HepG2 (cell line): ENCODE data around the gene CACNA1D. TPM values are rescaled to one million over a fixed set of nuclear protein-coding genes. Genes with fewer than 3 reads are reported as not detected.

Experiments used
- ATAC-seq: fragments of 200-7000 bp; cut with Tn5 transposase; 3 replicates; pipeline ENCODE4 v1.9.1; 2020; ENCODE audit warnings: mild to moderate bottlenecking, moderate library complexity
- BruUV-seq: library from RNA; stranded (reverse); fragments of 400-500 nt; replicated peaks from 2 replicates; lab custom pipeline; 2021; lab: Mats Ljungman, UMichigan
- CTCF ChIA-PET: fragments of 300-600 bp; formaldehyde crosslinking; extraction: SDS; loops from one replicate; lab custom pipeline; 2021; ENCODE audit warnings: low total read pairs, inconsistent platforms, low intra/inter-chr PET ratio; lab: Yijun Ruan, JAX
- POLR2A ChIA-PET: fragments of 350-600 bp; sonication (Branson Sonifier 250); formaldehyde crosslinking; loops from one replicate; lab custom pipeline; 2020; ENCODE audit warnings: antibody characterized with exemption, inconsistent platforms; lab: Yijun Ruan, JAX
- DNase-seq: peaks from one replicate; pipeline ENCODE4 v3.0.0-alpha.2; 2015; ENCODE audit warnings: low spot score
- FAIRE-seq: peaks from 3 replicates; lab custom pipeline; 2011; peaks lifted over from hg19 to GRCh38; lab: Jason Lieb, UNC
- H2AFZ ChIP-seq: one replicate; pipeline ENCODE4 v1.6.1; 2011; ENCODE audit warnings: low read length, inconsistent platforms
- H3K27ac ChIP-seq: fragments of 300-600 bp; 3 replicates; pipeline ENCODE4 v1.8.0; 2011; ENCODE audit warnings: mixed run types, mild to moderate bottlenecking, mixed read lengths, low read length, inconsistent platforms; ENCODE audit not compliant: insufficient read depth; ENCODE audit errors: extremely low read length
- H3K27me3 ChIP-seq, 2 experiments: fragments of 200-600 bp in 1 of 2; 2 replicates in 1 of 2; 3 replicates in 1 of 2; pipeline versions ENCODE4 v1.6.0 to v1.8.0; 2011; ENCODE audit warnings: low read length in 2 of 2, mild to moderate bottlenecking in 2 of 2, moderate library complexity in 2 of 2, inconsistent platforms in 1 of 2; ENCODE audit not compliant: insufficient read depth in 2 of 2, control insufficient read depth in 1 of 2
- H3K36me3 ChIP-seq, 2 experiments: fragments of 200-600 bp in 1 of 2; replicated peaks in 1 of 2; 2 replicates in 1 of 2; 3 replicates in 1 of 2; pipeline versions ENCODE4 v1.5.1 to v1.8.0; 2011; ENCODE audit warnings: low read length in 2 of 2, inconsistent platforms in 1 of 2; ENCODE audit not compliant: insufficient read depth in 2 of 2, control insufficient read depth in 1 of 2
- H3K4me1 ChIP-seq: 2 replicates; pipeline ENCODE4 v1.5.1; 2012; ENCODE audit warnings: low read length, inconsistent platforms; ENCODE audit not compliant: insufficient read depth
- H3K4me2 ChIP-seq: 2 replicates; pipeline ENCODE4 v1.6.0; 2011; ENCODE audit warnings: low read depth, low read length, inconsistent platforms
- H3K4me3 ChIP-seq, 3 experiments: fragments of 200-600 bp in 1 of 3; sonication (generic), shearing (Covaris generic) in 1 of 3; replicated peaks in 1 of 3; 2 replicates each; pipeline ENCODE4 v1.5.1; 2011 to 2016; ENCODE audit warnings: low read length in 3 of 3, inconsistent platforms in 2 of 3, low read depth in 2 of 3, mild to moderate bottlenecking in 2 of 3, control low read depth in 1 of 3, mixed read lengths in 1 of 3; ENCODE audit not compliant: insufficient read depth in 1 of 3
- H3K79me2 ChIP-seq: one replicate; pipeline ENCODE4 v1.6.1; 2011; ENCODE audit warnings: low read length, inconsistent platforms; ENCODE audit not compliant: insufficient read depth
- H3K9ac ChIP-seq: 2 replicates; pipeline ENCODE4 v1.6.0; 2011; ENCODE audit warnings: mild to moderate bottlenecking, low read depth, low read length, inconsistent platforms; ENCODE audit not compliant: insufficient read depth
- H3K9me3 ChIP-seq: 2 replicates; pipeline ENCODE4 v1.5.1; 2012; ENCODE audit warnings: mild to moderate bottlenecking, low read length
- H4K20me1 ChIP-seq: 2 replicates; pipeline ENCODE4 v1.6.0; 2011; ENCODE audit warnings: inconsistent platforms, mild to moderate bottlenecking, low read length, moderate library complexity; ENCODE audit not compliant: insufficient read depth
- FOXO1 ChIP-seq: sonication (generic); formaldehyde crosslinking; IDR thresholded peaks from 2 replicates; pipeline ENCODE4 v1.4.0; 2020; ENCODE audit warnings: missing genetic modification reagents
- ISX ChIP-seq: sonication (generic); formaldehyde crosslinking; conservative IDR thresholded peaks from 2 replicates; pipeline ENCODE4 v1.5.0; 2020; ENCODE audit warnings: missing genetic modification reagents
- SOX5 ChIP-seq: IDR thresholded peaks from 2 replicates; pipeline ENCODE4 v1.6.1; 2016; ENCODE audit warnings: borderline replicate concordance
- STAG1 ChIP-seq: sonication (generic); formaldehyde crosslinking; IDR thresholded peaks from 2 replicates; pipeline ENCODE4 v1.4.0; 2020; ENCODE audit warnings: missing genetic modification reagents
- ZNF24 ChIP-seq: fragments of 450-650 bp; IDR thresholded peaks from 2 replicates; pipeline ENCODE4 v1.6.1; 2017; ENCODE audit warnings: antibody characterized with exemption, mild to moderate bottlenecking
- ZNF614 ChIP-seq: IDR thresholded peaks from 2 replicates; pipeline ENCODE4 v1.6.1; 2018; ENCODE audit warnings: missing biosample characterization, missing genetic modification reagents, inconsistent platforms, borderline replicate concordance
- ZNF7 ChIP-seq: IDR thresholded peaks from 2 replicates; pipeline ENCODE4 v1.6.1; 2016; ENCODE audit warnings: missing biosample characterization, missing genetic modification reagents
- WGBS: methylation state at CpG from one replicate; pipeline ENCODE4 v1.1.6; 2017; ENCODE audit warnings: low lambda C conversion rate; 5-methylcytosine and 5-hydroxymethylcytosine counted together
- in situ Hi-C: cut with HindIII; loops from 2 replicates; pipeline ENCODE4 v1.10.0; 2017; ENCODE audit warnings: low pct_unique_long_range_greater_than_20kb; ENCODE audit not compliant: extremely low pct_ligation_motif_present
- intact Hi-C: fragments of 100-400 bp; cut with micrococcal nuclease; formaldehyde crosslinking; loops from one replicate; pipeline ENCODE4 v1.10.0; 2022; ENCODE audit not compliant: unreplicated experiment
- polyA plus RNA-seq, 8 experiments: library from polyadenylated mRNA; depleted of rRNA in 3 of 8; stranded (reverse) in 7 of 8; unstranded in 1 of 8; fragments of >200 nt; fragmentation: Illumina TruSeq in 4 of 8; extraction: Trizol in 4 of 8; gene quantifications; 2 replicates each; pipeline versions ENCODE4 v1.2.1 to v1.2.3, GENCODE V29; 2011 to 2016; ENCODE audit warnings: low read depth in 4 of 8, missing spikeins in 1 of 8, mixed read lengths in 1 of 8; ENCODE audit not compliant: insufficient read depth in 1 of 8
- total RNA-seq, 5 experiments: library from RNA; depleted of rRNA; stranded (reverse); fragments of >200 nt; fragmentation: Illumina TruSeq; extraction: Trizol; gene quantifications; 2 replicates each; pipeline ENCODE4 v1.2.3, GENCODE V29; 2016; ENCODE audit warnings: low read depth in 1 of 5
- TF ChIP-seq, protein P1 (sequence below): sonication (generic); formaldehyde crosslinking; IDR thresholded peaks from 2 replicates; pipeline ENCODE4 v1.8.0; 2022; ENCODE audit warnings: mild to moderate bottlenecking, missing genetic modification reagents, moderate library complexity
- TF ChIP-seq, protein P2 (sequence below): sonication (generic); formaldehyde crosslinking; IDR thresholded peaks from 2 replicates; pipeline ENCODE4 v1.5.0; 2020; ENCODE audit warnings: mild to moderate bottlenecking, missing genetic modification reagents, moderate library complexity
- TF ChIP-seq, protein P3 (sequence below): sonication (generic); formaldehyde crosslinking; IDR thresholded peaks from 2 replicates; pipeline ENCODE4 v1.8.1; 2023; ENCODE audit warnings: missing genetic modification reagents, inconsistent platforms, borderline replicate concordance
- TF ChIP-seq, protein P4 (sequence below): sonication (generic); formaldehyde crosslinking; conservative IDR thresholded peaks from 2 replicates; pipeline ENCODE4 v1.4.0; 2020; ENCODE audit warnings: missing genetic modification reagents

CACNA1D gene
- total and polyA plus RNA-seq, 2 of the 13 experiments (the other 11 are each of a cell fraction or from before 2014, with no cell fraction given) = 0.26 to 0.38 TPM

DNA sequence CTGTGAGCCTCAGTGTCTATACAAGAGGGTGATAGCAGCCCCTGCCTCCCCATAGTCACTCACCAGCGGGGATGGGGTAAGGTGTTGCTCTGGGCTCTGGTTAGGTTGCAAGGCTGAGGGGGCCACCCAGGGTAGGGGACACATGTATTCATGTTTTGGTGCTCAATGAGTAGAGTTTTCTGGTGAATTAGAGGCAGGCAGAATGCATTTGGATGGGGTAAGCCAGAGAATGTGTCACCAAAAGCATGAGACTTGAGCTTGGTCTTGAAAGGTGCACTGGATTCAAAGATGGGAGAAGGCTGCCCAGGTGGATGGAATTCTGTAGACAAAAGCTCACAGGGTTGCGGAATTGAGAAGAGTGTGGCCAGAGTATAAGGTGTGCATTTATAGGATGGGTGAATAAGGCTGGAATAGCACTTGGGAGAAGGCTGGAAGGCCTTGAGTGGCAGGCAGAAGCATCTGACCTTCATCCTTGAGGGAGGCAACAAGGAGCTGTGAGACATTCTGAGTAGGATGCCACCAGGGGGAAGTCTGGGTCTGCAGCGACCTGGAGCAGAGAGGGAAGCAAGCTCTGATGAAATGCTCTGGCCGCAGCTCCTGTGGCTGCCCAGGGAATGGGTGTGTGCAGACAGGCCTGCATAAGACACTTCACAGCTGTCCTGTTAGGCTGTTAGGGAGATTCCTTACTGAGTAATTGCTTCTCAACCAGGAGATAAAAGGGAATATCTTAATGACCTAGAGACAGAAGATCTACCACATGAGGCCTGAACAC, 202.2 kb downstream of the CACNA1D start:
- FAIRE-seq = no peak
- CTCF ChIA-PET = no interaction called here
- no peak overlapping the region for H2AFZ ChIP-seq
- TF ChIP-seq, protein P1, sequence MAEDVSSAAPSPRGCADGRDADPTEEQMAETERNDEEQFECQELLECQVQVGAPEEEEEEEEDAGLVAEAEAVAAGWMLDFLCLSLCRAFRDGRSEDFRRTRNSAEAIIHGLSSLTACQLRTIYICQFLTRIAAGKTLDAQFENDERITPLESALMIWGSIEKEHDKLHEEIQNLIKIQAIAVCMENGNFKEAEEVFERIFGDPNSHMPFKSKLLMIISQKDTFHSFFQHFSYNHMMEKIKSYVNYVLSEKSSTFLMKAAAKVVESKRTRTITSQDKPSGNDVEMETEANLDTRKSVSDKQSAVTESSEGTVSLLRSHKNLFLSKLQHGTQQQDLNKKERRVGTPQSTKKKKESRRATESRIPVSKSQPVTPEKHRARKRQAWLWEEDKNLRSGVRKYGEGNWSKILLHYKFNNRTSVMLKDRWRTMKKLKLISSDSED (CRISPR knock-in tag) = no peak
- peak; percentile 29 for TF ChIP-seq STAG1 (CRISPR knock-in tag)
- TF ChIP-seq, protein P2, sequence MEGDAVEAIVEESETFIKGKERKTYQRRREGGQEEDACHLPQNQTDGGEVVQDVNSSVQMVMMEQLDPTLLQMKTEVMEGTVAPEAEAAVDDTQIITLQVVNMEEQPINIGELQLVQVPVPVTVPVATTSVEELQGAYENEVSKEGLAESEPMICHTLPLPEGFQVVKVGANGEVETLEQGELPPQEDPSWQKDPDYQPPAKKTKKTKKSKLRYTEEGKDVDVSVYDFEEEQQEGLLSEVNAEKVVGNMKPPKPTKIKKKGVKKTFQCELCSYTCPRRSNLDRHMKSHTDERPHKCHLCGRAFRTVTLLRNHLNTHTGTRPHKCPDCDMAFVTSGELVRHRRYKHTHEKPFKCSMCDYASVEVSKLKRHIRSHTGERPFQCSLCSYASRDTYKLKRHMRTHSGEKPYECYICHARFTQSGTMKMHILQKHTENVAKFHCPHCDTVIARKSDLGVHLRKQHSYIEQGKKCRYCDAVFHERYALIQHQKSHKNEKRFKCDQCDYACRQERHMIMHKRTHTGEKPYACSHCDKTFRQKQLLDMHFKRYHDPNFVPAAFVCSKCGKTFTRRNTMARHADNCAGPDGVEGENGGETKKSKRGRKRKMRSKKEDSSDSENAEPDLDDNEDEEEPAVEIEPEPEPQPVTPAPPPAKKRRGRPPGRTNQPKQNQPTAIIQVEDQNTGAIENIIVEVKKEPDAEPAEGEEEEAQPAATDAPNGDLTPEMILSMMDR (CRISPR knock-in tag) = 0 out of 2 replicates have a peak, but pooled peaks have one; percentile 3
- TF ChIP-seq, all 625 proteins: peak for 2
- Histone ChIP-seq H3K4me3 (no peak overlapping the region), H3K27ac (no peak overlapping the region), H4K20me1 (no peaks in the 10 kb centered on the region), H3K79me2 (no peaks in the 10 kb centered on the region), H3K9me3 (no peaks in the 10 kb centered on the region), H3K9ac (no peak overlapping the region), H3K4me2 (no peak overlapping the region), H3K36me3 (no peaks in the 10 kb centered on the region), H3K27me3 (no peaks in the 10 kb centered on the region), H3K4me1 (peaks cover 9% of the 10 kb centered on the region)
- DNase-seq (no peak), ATAC-seq (peak; percentile 62)
- in situ Hi-C loops (no loop called here), intact Hi-C loops (no loop called here)
- POLR2A ChIA-PET = no interaction called here
- 55% methylated on average over 2 of the region's 4 CpGs for WGBS
- no TSS peak for BruUV-seq

DNA sequence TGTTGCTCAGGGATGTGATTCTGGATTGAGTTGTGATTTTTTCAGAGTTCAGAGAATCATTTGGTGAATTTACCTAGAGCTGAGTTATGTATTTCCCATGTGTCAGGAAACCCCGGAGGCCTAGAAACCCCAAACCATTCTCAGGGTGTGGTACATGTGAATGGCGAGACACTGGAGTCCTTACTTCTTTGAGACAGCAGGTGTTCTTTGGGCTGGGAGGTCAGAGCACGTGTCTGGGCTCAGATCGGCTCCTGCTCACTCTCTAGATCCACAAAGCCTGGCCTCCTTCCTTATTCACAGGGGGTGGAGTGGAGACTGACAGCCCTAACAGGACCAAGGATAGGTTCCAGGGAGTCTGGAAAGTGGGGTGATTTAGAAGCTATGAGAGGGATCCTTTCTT, 206.0 kb downstream of the CACNA1D start:
- intact Hi-C loops = no loop called here
- no TSS peak for BruUV-seq
- CTCF ChIA-PET = no interaction called here
- no peak overlapping the region for H3K27ac ChIP-seq
- H2AFZ ChIP-seq = no peak overlapping the region
- POLR2A ChIA-PET = no interaction called here
- H3K79me2 ChIP-seq = no peaks in the 10 kb centered on the region
- H3K4me3 ChIP-seq = no peak overlapping the region
- H3K27me3 ChIP-seq = no peaks in the 10 kb centered on the region
- 35% methylated on average over 4 of the region's 4 CpGs for WGBS
- in situ Hi-C loops = no loop called here
- DNase-seq = no peak
- no peaks in the 10 kb centered on the region for H4K20me1 ChIP-seq
- FAIRE-seq = no peak
- ATAC-seq = no peak
- no peak overlapping the region for H3K9ac ChIP-seq
- H3K4me1 ChIP-seq = no peaks in the 10 kb centered on the region
- no peaks in the 10 kb centered on the region for H3K36me3 ChIP-seq
- H3K4me2 ChIP-seq = no peak overlapping the region
- no peaks in the 10 kb centered on the region for H3K9me3 ChIP-seq
- TF ChIP-seq ISX (no peak), FOXO1 (no peak), ZNF24 (no peak), ZNF7 (CRISPR knock-in tag) (no peak), SOX5 (CRISPR knock-in tag) (no peak), ZNF614 (CRISPR knock-in tag) (no peak)
- TF ChIP-seq, protein P3, sequence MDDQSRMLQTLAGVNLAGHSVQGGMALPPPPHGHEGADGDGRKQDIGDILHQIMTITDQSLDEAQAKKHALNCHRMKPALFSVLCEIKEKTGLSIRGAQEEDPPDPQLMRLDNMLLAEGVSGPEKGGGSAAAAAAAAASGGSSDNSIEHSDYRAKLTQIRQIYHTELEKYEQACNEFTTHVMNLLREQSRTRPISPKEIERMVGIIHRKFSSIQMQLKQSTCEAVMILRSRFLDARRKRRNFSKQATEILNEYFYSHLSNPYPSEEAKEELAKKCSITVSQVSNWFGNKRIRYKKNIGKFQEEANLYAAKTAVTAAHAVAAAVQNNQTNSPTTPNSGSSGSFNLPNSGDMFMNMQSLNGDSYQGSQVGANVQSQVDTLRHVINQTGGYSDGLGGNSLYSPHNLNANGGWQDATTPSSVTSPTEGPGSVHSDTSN (CRISPR knock-in tag) = no peak
- TF ChIP-seq, protein P4, sequence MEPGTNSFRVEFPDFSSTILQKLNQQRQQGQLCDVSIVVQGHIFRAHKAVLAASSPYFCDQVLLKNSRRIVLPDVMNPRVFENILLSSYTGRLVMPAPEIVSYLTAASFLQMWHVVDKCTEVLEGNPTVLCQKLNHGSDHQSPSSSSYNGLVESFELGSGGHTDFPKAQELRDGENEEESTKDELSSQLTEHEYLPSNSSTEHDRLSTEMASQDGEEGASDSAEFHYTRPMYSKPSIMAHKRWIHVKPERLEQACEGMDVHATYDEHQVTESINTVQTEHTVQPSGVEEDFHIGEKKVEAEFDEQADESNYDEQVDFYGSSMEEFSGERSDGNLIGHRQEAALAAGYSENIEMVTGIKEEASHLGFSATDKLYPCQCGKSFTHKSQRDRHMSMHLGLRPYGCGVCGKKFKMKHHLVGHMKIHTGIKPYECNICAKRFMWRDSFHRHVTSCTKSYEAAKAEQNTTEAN (CRISPR knock-in tag) = no peak
